PC-9 (cell line): Measurements from ENCODE around the gene HEATR3. TPM values are rescaled to one million over a fixed set of nuclear protein-coding genes. Genes with fewer than 3 reads are reported as not detected.

ENCODE experiments used
- BruUV-seq: library from RNA; stranded (reverse); fragments of 400-500 nt; replicated peaks from 2 replicates; lab custom pipeline; 2021; lab: Mats Ljungman, UMichigan
- CTCF ChIA-PET: fragments of 300-600 bp; sonication (Branson Sonifier 250); formaldehyde crosslinking; loops from one replicate; lab custom pipeline; 2022; ENCODE audit warnings: antibody characterized with exemption; lab: Charles Lee
- POLR2A ChIA-PET: fragments of 300-600 bp; sonication (Branson Sonifier 250); formaldehyde crosslinking; loops from one replicate; lab custom pipeline; 2022; ENCODE audit warnings: antibody characterized with exemption; ENCODE audit not compliant: unreplicated experiment; lab: Charles Lee
- DNase-seq, 2 experiments: peaks; one replicate each; pipeline versions ENCODE4 v3.0.0 to v3.0.0-alpha.2; 2015 to 2022; ENCODE audit warnings: mixed read lengths in 1 of 2
- H2AFZ ChIP-seq: fragments of 200-600 bp; sonication (generic); 2 replicates; pipeline ENCODE4 v1.8.1; 2017; ENCODE audit warnings: antibody characterized with exemption
- H3F3A ChIP-seq: fragments of 200-600 bp; sonication (generic); 2 replicates; pipeline ENCODE4 v1.8.1; 2017; ENCODE audit warnings: antibody characterized with exemption, mild to moderate bottlenecking, low read depth; ENCODE audit not compliant: insufficient read depth
- H3K27ac ChIP-seq: fragments of 200-600 bp; sonication (generic); 2 replicates; pipeline ENCODE4 v1.6.1; 2016; ENCODE audit warnings: mixed run types
- H3K27me3 ChIP-seq: fragments of 200-600 bp; sonication (generic); 2 replicates; pipeline ENCODE4 v1.6.1; 2016; ENCODE audit warnings: low read depth, mixed run types; ENCODE audit not compliant: insufficient read depth
- H3K36me3 ChIP-seq: fragments of 200-600 bp; sonication (generic); 2 replicates; pipeline ENCODE4 v1.6.1; 2016; ENCODE audit warnings: low read depth, mixed run types
- H3K4me1 ChIP-seq: fragments of 200-600 bp; sonication (generic); replicated peaks from 2 replicates; pipeline ENCODE4 v1.6.1; 2016; ENCODE audit warnings: mixed run types; ENCODE audit not compliant: insufficient read depth
- H3K4me2 ChIP-seq: fragments of 200-600 bp; sonication (generic); 2 replicates; pipeline ENCODE4 v1.6.1; 2017; ENCODE audit warnings: mixed run types
- H3K4me3 ChIP-seq: fragments of 200-600 bp; sonication (generic); 2 replicates; pipeline ENCODE4 v1.6.1; 2016; ENCODE audit warnings: mixed run types
- H3K79me2 ChIP-seq: fragments of 200-600 bp; sonication (generic); 2 replicates; pipeline ENCODE4 v1.6.1; 2017; ENCODE audit warnings: low read depth, mixed run types
- H3K9me2 ChIP-seq: fragments of 200-600 bp; sonication (generic); 2 replicates; pipeline ENCODE4 v1.8.1; 2017; ENCODE audit warnings: mild to moderate bottlenecking; ENCODE audit not compliant: insufficient read depth
- H3K9me3 ChIP-seq: fragments of 200-600 bp; sonication (generic); 2 replicates; pipeline ENCODE4 v1.8.1; 2016; ENCODE audit warnings: low read depth; ENCODE audit not compliant: insufficient read depth
- H4K20me1 ChIP-seq: fragments of 200-600 bp; sonication (generic); 2 replicates; pipeline ENCODE4 v1.8.1; 2017; ENCODE audit not compliant: insufficient read depth
- CTCF ChIP-seq: fragments of 200-600 bp; sonication (generic); conservative IDR thresholded peaks from 2 replicates; pipeline ENCODE4 v1.6.1; 2017; ENCODE audit warnings: mixed run types, antibody characterized with exemption, mild to moderate bottlenecking, moderate library complexity
- EZH2 ChIP-seq: fragments of 200-600 bp; sonication (generic); IDR thresholded peaks from 2 replicates; pipeline ENCODE4 v1.8.0; 2017; ENCODE audit warnings: antibody characterized with exemption, low read depth
- intact Hi-C: fragments of 100-400 bp; cut with micrococcal nuclease; formaldehyde crosslinking; loops from one replicate; pipeline ENCODE4 v1.10.0; 2022; ENCODE audit not compliant: unreplicated experiment
- total RNA-seq: library from RNA; stranded (reverse); gene quantifications from 2 replicates; pipeline ENCODE4 v1.2.3, GENCODE V29; 2021

The HEATR3 gene
- total RNA-seq, 1 experiment from 2014 or later: 14.3 TPM

- H4K20me1 ChIP-seq: no peaks in the 10 kb centered on the region
- CTCF ChIA-PET: interaction anchor here (0.6 to 1.0 kb wide), 2 partner anchors 7 to 172 kb away, joined by 3 to 5 read pairs; no protein-coding TSS in a partner anchor
- H3K4me2 ChIP-seq: no peak overlapping the region
- no peaks in the 10 kb centered on the region for H3K27me3 ChIP-seq
- no TSS peak for BruUV-seq
- intact Hi-C loops: no loop called here
- H3K27ac ChIP-seq: no peak overlapping the region
- POLR2A ChIA-PET: no interaction called here
- H3K36me3 ChIP-seq: 0 out of 2 replicates have a peak, but pooled peaks cover 5% of the 10 kb centered on the region
- H3K9me3 ChIP-seq: no peaks in the 10 kb centered on the region
- TF ChIP-seq CTCF: no peak
- TF ChIP-seq EZH2: no peak
- no peak overlapping the region for H3K4me3 ChIP-seq
- no peaks in the 10 kb centered on the region for H3K79me2 ChIP-seq
- no peaks in the 10 kb centered on the region for H3K4me1 ChIP-seq
- no peaks in the 10 kb centered on the region for H3F3A ChIP-seq
- no peak overlapping the region for H2AFZ ChIP-seq
- no peak for DNase-seq
- no peaks in the 10 kb centered on the region for H3K9me2 ChIP-seq
Measured at GRCh38 chr16:50038286-50038685, 27.5 kb upstream of the HEATR3 start.

DNA sequence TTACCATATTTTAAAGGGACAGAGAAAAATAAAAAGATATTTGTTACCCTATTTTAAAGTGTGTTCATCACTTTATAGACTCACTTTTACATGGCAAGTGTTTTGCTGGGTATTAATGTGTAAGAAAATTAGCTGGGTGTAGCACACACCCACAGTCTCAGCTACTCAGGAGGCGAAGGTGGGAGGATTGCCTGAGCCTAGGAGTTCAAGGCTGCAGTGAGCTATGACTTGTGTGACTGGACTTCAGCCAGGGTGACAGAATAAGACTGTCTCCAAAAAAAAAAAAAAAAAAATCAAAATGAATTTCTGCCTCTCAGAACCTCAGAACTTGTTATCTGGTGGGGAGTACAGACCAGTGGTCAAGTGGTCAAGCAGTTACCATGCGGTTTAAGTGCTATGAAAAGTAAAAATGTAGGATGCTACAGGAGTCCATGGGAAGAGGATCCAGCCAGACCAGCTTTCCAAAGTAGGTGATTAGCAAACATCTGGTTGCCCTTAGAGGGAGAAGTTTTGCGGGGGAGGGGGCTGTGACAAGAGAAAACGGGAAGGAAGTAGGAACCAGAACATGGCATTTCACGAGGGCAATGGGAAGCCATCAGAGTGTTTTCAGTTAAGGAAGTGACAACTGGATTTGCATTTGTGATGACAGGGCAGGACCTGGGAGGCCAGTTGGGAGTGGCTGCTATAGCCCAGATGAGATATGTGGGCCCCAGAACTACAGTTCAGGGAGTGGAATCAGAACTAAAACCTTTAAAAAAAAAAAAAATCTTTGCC lies 26.8 kb upstream of the HEATR3 start:
- Histone ChIP-seq H3K79me2 (no peaks in the 10 kb centered on the region), H3K4me3 (no peak overlapping the region), H3K27ac (no peak overlapping the region), H3K9me3 (no peaks in the 10 kb centered on the region), H3K36me3 (0 out of 2 replicates have a peak, but pooled peaks cover 5% of the 10 kb centered on the region), H3K4me1 (no peaks in the 10 kb centered on the region), H2AFZ (no peak overlapping the region), H3K9me2 (no peaks in the 10 kb centered on the region), H3K27me3 (no peaks in the 10 kb centered on the region), H4K20me1 (no peaks in the 10 kb centered on the region), H3K4me2 (no peak overlapping the region), H3F3A (no peaks in the 10 kb centered on the region)
- no TSS peak for BruUV-seq
- TF ChIP-seq CTCF (no peak), EZH2 (no peak)
- intact Hi-C loops: no loop called here
- ChIA-PET CTCF (interaction anchor here (0.6 to 1.0 kb wide), 2 partner anchors 8 to 171 kb away, joined by 3 to 5 read pairs; no protein-coding TSS in a partner anchor), POLR2A (no interaction called here)
- no peak for DNase-seq

- POLR2A ChIA-PET: interaction anchor here (0.6 kb wide), 1 partner anchor 537 kb away, joined by 5 read pairs; no protein-coding TSS in a partner anchor
- Histone ChIP-seq H3F3A (no peaks in the 10 kb centered on the region), H3K4me2 (peak overlapping the region; percentile 14; the same call in 1 of the 2 replicates), H3K9me3 (no peaks in the 10 kb centered on the region), H3K79me2 (no peaks in the 10 kb centered on the region), H3K36me3 (0 out of 2 replicates have a peak, but pooled peaks cover 5% of the 10 kb centered on the region), H3K9me2 (no peaks in the 10 kb centered on the region), H3K4me1 (no peaks in the 10 kb centered on the region), H4K20me1 (no peaks in the 10 kb centered on the region), H3K4me3 (no peak overlapping the region), H3K27me3 (no peaks in the 10 kb centered on the region), H2AFZ (peak overlapping the region; percentile 46; the same call in 1 of the 2 replicates), H3K27ac (no peak overlapping the region)
- intact Hi-C loops: no loop called here
- no TSS peak for BruUV-seq
- CTCF ChIA-PET: no interaction called here
- TF ChIP-seq EZH2: no peak
- no peak for TF ChIP-seq CTCF
- DNase-seq: peak; percentile 7 to 41
Measured at GRCh38 chr16:50040018-50040417, 25.8 kb upstream of the HEATR3 start.
